ENCODE data around the gene ATMIN. TPM values are rescaled to one million over a fixed set of nuclear protein-coding genes. Genes with fewer than 3 reads are reported as not detected.

Gene ATMIN
- total RNA-seq, result 42.5 TPM

DNA sequence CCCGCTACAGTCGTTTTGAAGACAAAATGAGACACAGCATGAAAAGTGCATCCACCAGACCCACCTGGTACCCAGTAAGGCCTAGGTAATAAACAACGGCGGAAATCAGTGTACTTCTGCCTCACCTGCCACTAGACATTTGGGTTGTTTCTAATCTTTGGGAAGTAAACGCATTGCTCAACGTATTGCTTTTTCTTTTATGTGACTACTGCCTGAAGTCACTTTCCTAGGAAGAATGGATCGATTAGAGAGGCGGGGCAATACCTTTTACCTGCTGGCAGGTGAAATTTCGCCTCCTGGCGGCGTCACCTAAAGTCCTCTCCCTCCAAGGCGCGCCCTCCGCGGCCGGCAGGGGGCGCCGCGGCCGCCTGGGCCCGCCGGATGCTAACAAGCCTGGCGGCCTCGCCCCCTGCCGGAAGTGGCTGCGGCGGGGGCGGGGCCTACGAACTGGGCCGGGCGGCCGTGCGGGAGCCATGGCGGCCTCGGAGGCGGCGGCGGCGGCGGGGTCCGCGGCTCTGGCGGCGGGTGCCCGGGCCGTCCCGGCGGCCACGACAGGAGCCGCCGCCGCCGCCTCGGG, at the start of gene ATMIN:
Gene ATMIN (plus strand): TSS at position 445 of the 577 bp plus-strand sequence. CDS start 29 bp downstream, at position 474.
- Histone ChIP-seq H3K4me3 (ENCODE audit: low read length) (peak within 1 kb of the TSS; percentile 73), H3K9me3 (ENCODE audit: low read depth, low read length) (no peaks in the 10 kb centered on the region), H3K27me3 (ENCODE audit: insufficient read depth, low read length) (no peaks in the 10 kb centered on the region), H3K4me1 (ENCODE audit: insufficient read depth, low read length) (peaks cover 24% of the 10 kb centered on the region)

- Histone ChIP-seq H3K4me1 (ENCODE audit: insufficient read depth, low read length) (no peaks in the 10 kb centered on the region), H3K4me3 (ENCODE audit: low read length) (no peak overlapping the region), H3K27me3 (ENCODE audit: insufficient read depth, low read length) (no peaks in the 10 kb centered on the region), H3K9me3 (ENCODE audit: low read depth, low read length) (no peaks in the 10 kb centered on the region)
Measured at GRCh38 chr16:80986557-80986956, 49.1 kb upstream of the ATMIN start.

- no peaks in the 10 kb centered on the region for H3K9me3 ChIP-seq (ENCODE audit: low read depth, low read length)
- H3K4me3 ChIP-seq (ENCODE audit: low read length), result no peak overlapping the region
- H3K4me1 ChIP-seq (ENCODE audit: insufficient read depth, low read length), result no peaks in the 10 kb centered on the region
- no peaks in the 10 kb centered on the region for H3K27me3 ChIP-seq (ENCODE audit: insufficient read depth, low read length)
Measured at GRCh38 chr16:80988756-80989155, 46.9 kb upstream of the ATMIN start.

DNA sequence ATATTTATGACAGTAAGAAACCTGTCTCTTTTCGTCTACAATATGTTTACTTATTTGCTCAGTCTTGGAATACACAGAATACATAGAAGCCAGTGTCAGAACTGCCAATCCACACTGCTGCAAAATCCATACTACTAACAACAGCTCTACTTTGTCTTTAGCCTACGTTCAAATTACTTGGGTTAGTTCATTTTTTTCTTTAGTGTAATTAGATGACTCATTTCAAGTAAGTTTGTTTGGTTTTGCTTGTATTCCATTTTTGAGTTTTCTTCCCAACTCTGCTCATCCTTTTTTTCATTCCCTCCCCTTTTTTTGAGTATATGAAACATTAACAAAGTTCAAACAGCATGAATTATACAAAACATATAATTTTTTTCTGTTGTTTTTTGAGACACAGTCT, 45.8 kb upstream of the ATMIN start:
- Histone ChIP-seq H3K4me1 (ENCODE audit: insufficient read depth, low read length) (no peaks in the 10 kb centered on the region), H3K27me3 (ENCODE audit: insufficient read depth, low read length) (no peaks in the 10 kb centered on the region), H3K9me3 (ENCODE audit: low read depth, low read length) (no peaks in the 10 kb centered on the region), H3K4me3 (ENCODE audit: low read length) (no peak overlapping the region)

DNA sequence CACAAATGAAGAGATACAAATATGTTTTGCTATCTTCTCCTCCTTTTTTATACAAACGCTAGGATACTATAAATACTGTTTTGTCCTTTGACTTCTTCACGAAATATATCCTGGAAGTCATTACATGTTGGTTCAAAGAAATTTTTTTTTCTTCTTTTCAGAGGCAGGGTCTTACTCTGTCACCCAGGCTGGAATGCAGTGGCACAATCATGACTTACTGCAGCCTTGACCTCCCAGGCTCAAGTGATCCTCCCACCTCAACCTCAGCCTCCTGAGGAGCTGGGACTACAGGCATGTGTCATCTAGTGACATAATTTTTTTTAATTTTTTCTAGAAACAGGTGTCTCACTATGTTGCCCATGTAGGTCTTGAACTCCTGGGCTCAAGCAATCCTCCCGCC, 45.1 kb upstream of the ATMIN start:
- Histone ChIP-seq H3K9me3 (ENCODE audit: low read depth, low read length) (no peaks in the 10 kb centered on the region), H3K27me3 (ENCODE audit: insufficient read depth, low read length) (no peaks in the 10 kb centered on the region), H3K4me3 (ENCODE audit: low read length) (no peak overlapping the region), H3K4me1 (ENCODE audit: insufficient read depth, low read length) (no peaks in the 10 kb centered on the region)

- Histone ChIP-seq H3K9me3 (ENCODE audit: low read depth, low read length) (no peaks in the 10 kb centered on the region), H3K4me1 (ENCODE audit: insufficient read depth, low read length) (no peaks in the 10 kb centered on the region), H3K4me3 (ENCODE audit: low read length) (no peak overlapping the region), H3K27me3 (ENCODE audit: insufficient read depth, low read length) (no peaks in the 10 kb centered on the region)
Measured at GRCh38 chr16:80990978-80991377, 44.7 kb upstream of the ATMIN start.

- H3K27me3 ChIP-seq (ENCODE audit: insufficient read depth, low read length), result no peaks in the 10 kb centered on the region
Measured at GRCh38 chr16:80991792-80992430, 43.7 kb upstream of the ATMIN start.

DNA sequence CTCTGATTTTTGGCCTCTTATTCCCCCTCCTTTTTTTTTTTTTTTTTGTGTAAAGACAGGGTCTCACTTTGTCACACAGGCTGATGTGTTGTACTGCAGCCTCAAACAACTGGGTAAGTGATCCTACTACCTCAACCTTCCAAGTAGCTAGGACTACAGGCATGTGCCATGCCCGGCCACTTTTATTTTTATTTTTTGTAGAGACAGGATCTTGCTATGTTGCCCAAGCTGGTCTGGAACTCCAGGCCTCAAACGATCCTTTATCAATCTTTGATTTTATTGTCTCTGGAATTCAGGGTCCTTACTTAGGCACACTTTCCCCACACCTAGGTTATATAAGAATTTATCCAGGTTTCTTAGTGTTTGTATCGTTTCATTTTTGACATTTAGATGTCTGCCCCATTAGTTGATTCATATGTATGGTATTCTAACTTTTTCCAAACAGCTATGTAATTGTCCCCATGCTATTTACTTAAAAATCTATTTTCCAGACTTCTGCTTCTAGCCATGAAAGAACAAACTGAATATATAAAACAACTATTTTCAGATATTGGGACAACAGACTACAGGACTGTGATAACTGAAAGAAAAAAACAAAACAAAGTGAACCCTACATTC, 42.9 kb upstream of the ATMIN start:
- H3K27me3 ChIP-seq (ENCODE audit: insufficient read depth, low read length), result no peaks in the 10 kb centered on the region
- H3K4me3 ChIP-seq (ENCODE audit: low read length), result no peak overlapping the region
- peaks cover under 1% of the 10 kb centered on the region for H3K4me1 ChIP-seq (ENCODE audit: insufficient read depth, low read length)
- H3K9me3 ChIP-seq (ENCODE audit: low read depth, low read length), result no peaks in the 10 kb centered on the region

More at GRCh38 chr16:80991792-80992430, 43.7 kb upstream of the ATMIN start:
- H3K9me3 ChIP-seq (ENCODE audit: low read depth, low read length), result no peaks in the 10 kb centered on the region
- H3K4me3 ChIP-seq (ENCODE audit: low read length), result no peak overlapping the region
- no peaks in the 10 kb centered on the region for H3K4me1 ChIP-seq (ENCODE audit: insufficient read depth, low read length)

GRCh38 chr16:80993307-80993706, 42.3 kb upstream of the ATMIN start:
- peaks cover 6% of the 10 kb centered on the region for H3K4me1 ChIP-seq (ENCODE audit: insufficient read depth, low read length)
- no peak overlapping the region for H3K4me3 ChIP-seq (ENCODE audit: low read length)
- H3K27me3 ChIP-seq (ENCODE audit: insufficient read depth, low read length), result no peaks in the 10 kb centered on the region
- H3K9me3 ChIP-seq (ENCODE audit: low read depth, low read length), result no peaks in the 10 kb centered on the region

DNA sequence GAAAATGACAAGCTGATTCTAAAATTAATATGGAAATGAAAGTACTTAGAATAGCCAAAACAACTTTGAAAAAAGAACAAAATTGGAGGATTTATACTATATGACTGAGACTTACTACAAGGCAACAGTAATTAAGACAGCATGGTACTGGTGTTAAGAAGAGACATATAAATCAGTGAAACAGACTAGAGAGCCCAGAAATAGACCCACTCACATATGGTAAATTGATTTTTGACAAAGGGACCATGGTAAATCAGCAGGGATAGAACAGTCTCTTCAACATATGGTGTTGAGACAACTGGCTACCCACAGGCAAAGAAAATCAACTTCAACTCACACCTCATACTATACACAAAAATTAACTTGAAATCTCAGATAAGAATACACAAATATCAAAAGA, 41.8 kb upstream of the ATMIN start:
- Histone ChIP-seq H3K4me3 (ENCODE audit: low read length) (no peak overlapping the region), H3K9me3 (ENCODE audit: low read depth, low read length) (no peaks in the 10 kb centered on the region), H3K27me3 (ENCODE audit: insufficient read depth, low read length) (no peaks in the 10 kb centered on the region), H3K4me1 (ENCODE audit: insufficient read depth, low read length) (peaks cover 7% of the 10 kb centered on the region)

DNA sequence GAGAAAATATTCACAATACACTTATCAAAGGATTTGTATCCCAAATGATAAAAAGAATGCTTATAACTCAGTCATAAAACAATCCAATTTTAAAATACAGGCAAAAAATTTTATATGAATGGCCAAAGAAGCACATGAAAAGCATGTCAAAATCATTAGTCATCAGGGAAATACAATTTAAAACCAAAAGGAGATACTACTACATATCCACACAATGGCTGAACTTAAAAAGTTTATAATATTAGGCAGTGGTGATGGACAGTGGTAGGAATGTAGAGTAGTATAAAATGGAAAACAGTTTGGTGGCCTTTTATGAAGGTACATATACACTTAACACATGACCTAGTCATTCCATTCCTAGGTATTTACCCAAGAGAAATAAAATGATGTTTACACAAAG, 41.2 kb upstream of the ATMIN start:
- H3K4me3 ChIP-seq (ENCODE audit: low read length), result no peak overlapping the region
- H3K4me1 ChIP-seq (ENCODE audit: insufficient read depth, low read length), result peaks cover 7% of the 10 kb centered on the region
- no peaks in the 10 kb centered on the region for H3K9me3 ChIP-seq (ENCODE audit: low read depth, low read length)
- H3K27me3 ChIP-seq (ENCODE audit: insufficient read depth, low read length), result no peaks in the 10 kb centered on the region

GRCh38 chr16:80996688-80997138, 38.9 kb upstream of the ATMIN start:
- no peaks in the 10 kb centered on the region for H3K9me3 ChIP-seq (ENCODE audit: low read depth, low read length)
- H3K27me3 ChIP-seq (ENCODE audit: insufficient read depth, low read length), result no peaks in the 10 kb centered on the region
- peaks cover 7% of the 10 kb centered on the region for H3K4me1 ChIP-seq (ENCODE audit: insufficient read depth, low read length)
- peak overlapping the region; percentile 31 for H3K4me3 ChIP-seq (ENCODE audit: low read length)

GRCh38 chr16:80997139-80997798, 38.4 kb upstream of the ATMIN start:
- Histone ChIP-seq H3K9me3 (ENCODE audit: low read depth, low read length) (no peaks in the 10 kb centered on the region), H3K4me1 (ENCODE audit: insufficient read depth, low read length) (peaks cover 7% of the 10 kb centered on the region), H3K4me3 (ENCODE audit: low read length) (peak overlapping the region; percentile 31), H3K27me3 (ENCODE audit: insufficient read depth, low read length) (no peaks in the 10 kb centered on the region)

DNA sequence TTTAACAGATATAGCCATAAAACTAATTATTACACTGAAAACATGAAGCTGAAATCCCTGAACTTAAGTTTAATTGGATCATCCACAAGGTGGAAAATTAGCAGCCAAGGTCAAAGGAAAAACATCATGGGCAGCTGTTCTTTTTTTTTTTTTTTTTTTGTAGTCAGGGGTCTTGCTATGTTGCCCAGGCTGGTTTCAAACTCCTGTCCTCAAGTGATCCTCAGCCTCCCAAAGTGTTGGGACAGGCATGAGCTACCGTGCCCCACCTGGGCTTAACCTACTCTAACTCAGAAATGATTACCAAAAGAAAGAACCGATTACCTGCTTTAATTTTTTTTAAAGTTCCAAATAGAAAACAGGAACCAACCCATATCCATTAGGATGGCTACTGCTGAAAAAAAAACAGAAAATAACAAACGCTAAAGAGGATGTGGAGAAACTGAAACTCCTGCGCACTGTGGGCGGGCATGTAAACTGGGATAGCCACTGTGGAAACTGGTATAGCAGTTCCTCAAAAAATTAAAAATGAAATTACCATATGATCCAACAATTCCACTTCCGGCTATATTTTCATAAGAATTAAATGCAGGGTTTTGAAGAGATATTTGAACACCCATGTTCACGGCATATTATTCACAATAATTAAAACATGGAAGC, 37.5 kb upstream of the ATMIN start:
- H3K4me1 ChIP-seq (ENCODE audit: insufficient read depth, low read length), result peaks cover 7% of the 10 kb centered on the region
- no peaks in the 10 kb centered on the region for H3K27me3 ChIP-seq (ENCODE audit: insufficient read depth, low read length)
- peak overlapping the region; percentile 31 for H3K4me3 ChIP-seq (ENCODE audit: low read length)
- H3K9me3 ChIP-seq (ENCODE audit: low read depth, low read length), result no peaks in the 10 kb centered on the region

DNA sequence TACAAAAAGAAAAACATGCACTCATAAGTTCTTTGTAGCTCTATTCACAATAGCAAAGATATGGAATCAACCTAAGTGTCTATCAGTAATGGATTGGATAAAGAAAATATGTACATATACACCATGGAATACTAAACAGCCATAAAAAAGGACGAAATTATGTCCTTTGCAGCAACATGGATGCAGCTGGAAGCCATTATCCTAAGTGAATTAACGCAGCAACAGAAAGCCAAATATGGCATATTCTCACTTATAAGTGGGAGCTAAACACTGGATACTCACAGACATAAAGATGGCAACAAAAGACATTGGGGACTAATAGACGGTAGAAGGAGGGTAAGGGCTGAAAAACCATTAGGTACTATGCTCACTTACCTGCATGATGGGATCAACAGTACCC, 34.8 kb upstream of the ATMIN start:
- no peak overlapping the region for H3K4me3 ChIP-seq (ENCODE audit: low read length)
- peaks cover 33% of the 10 kb centered on the region for H3K4me1 ChIP-seq (ENCODE audit: insufficient read depth, low read length)
- no peaks in the 10 kb centered on the region for H3K9me3 ChIP-seq (ENCODE audit: low read depth, low read length)
- no peaks in the 10 kb centered on the region for H3K27me3 ChIP-seq (ENCODE audit: insufficient read depth, low read length)
